Liver (tissue), 3 donors: ENCODE data around the gene ITGB7.

Experiments used
- CTCF ChIP-seq: fragments of 150-350 bp; IDR thresholded peaks from 2 replicates; pipeline ENCODE4 v1.5.1; 2017; ENCODE audit warnings: improper control_type of control experiment, low read depth, low read length; ENCODE audit not compliant: missing input control
- RAD21 ChIP-seq, 2 donors: IDR thresholded peaks; 2 replicates each; pipeline ENCODE4 v1.6.1; 2016; ENCODE audit warnings: antibody characterized with exemption in 2 of 2, mild to moderate bottlenecking in 2 of 2
- TF ChIP-seq, protein P1 (sequence below): IDR thresholded peaks from 2 replicates; pipeline ENCODE4 v1.6.1; 2016; ENCODE audit warnings: antibody characterized with exemption, mild to moderate bottlenecking
- donor health status: healthy.
- donor health status: healthy.

DNA sequence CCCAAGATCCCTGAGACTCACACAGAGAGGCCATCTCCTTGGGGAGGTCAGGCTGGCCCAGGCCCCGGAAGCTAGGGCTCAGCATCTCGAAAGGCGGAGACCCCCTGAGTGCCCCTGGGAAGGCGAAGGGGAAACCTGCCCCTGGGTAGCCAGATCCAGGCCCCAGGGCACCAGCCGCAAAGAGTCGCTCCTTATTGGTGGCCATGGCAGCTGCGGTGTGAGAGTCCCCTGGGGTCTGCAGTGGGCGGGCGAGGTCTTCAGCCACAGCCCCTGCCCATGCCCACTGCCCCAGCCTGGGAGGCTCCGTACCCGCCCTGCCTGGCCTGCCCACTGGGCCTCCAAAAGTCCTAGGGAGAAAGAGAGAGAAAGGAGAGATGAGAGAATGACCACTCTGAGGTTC is 20.3 kb upstream of the ITGB7 start:
- TF ChIP-seq CTCF (no peak), RAD21 (IDR thresholded peaks at IDR 0.05) (no peak)
- TF ChIP-seq, protein P1, sequence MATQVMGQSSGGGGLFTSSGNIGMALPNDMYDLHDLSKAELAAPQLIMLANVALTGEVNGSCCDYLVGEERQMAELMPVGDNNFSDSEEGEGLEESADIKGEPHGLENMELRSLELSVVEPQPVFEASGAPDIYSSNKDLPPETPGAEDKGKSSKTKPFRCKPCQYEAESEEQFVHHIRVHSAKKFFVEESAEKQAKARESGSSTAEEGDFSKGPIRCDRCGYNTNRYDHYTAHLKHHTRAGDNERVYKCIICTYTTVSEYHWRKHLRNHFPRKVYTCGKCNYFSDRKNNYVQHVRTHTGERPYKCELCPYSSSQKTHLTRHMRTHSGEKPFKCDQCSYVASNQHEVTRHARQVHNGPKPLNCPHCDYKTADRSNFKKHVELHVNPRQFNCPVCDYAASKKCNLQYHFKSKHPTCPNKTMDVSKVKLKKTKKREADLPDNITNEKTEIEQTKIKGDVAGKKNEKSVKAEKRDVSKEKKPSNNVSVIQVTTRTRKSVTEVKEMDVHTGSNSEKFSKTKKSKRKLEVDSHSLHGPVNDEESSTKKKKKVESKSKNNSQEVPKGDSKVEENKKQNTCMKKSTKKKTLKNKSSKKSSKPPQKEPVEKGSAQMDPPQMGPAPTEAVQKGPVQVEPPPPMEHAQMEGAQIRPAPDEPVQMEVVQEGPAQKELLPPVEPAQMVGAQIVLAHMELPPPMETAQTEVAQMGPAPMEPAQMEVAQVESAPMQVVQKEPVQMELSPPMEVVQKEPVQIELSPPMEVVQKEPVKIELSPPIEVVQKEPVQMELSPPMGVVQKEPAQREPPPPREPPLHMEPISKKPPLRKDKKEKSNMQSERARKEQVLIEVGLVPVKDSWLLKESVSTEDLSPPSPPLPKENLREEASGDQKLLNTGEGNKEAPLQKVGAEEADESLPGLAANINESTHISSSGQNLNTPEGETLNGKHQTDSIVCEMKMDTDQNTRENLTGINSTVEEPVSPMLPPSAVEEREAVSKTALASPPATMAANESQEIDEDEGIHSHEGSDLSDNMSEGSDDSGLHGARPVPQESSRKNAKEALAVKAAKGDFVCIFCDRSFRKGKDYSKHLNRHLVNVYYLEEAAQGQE, result no peak
